Measurements from ENCODE around the gene OR56B4.

The OR56B4 gene

DNA sequence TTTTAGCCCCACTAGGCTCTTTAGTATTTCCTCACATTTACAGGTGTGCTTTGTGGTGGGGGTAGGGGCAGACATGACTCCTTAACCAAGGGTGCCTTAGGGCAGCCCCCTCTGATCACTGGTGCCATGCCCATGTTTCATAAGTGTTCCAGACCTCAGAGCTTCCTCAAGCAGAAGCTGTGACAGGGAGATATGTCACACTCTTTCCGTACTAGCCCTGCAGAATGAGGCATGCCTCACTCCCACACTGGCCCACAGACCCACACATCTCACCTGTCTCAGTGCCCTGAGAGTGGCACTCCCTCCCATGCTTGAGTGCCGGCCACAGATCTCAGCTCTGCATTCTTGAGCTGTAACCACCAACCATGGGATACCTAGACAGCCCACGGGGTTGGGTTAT lies 22.9 kb upstream of the OR56B4 start:
- H3K27ac ChIP-seq: no peak overlapping the region
- TF ChIP-seq, protein P1, sequence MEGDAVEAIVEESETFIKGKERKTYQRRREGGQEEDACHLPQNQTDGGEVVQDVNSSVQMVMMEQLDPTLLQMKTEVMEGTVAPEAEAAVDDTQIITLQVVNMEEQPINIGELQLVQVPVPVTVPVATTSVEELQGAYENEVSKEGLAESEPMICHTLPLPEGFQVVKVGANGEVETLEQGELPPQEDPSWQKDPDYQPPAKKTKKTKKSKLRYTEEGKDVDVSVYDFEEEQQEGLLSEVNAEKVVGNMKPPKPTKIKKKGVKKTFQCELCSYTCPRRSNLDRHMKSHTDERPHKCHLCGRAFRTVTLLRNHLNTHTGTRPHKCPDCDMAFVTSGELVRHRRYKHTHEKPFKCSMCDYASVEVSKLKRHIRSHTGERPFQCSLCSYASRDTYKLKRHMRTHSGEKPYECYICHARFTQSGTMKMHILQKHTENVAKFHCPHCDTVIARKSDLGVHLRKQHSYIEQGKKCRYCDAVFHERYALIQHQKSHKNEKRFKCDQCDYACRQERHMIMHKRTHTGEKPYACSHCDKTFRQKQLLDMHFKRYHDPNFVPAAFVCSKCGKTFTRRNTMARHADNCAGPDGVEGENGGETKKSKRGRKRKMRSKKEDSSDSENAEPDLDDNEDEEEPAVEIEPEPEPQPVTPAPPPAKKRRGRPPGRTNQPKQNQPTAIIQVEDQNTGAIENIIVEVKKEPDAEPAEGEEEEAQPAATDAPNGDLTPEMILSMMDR (conservative IDR thresholded peaks at IDR 0.05): no peak
- no peak for TF ChIP-seq ZFX (IDR thresholded peaks at IDR 0.05)

GRCh38 chr11:6094186-6094585 lies 13.3 kb upstream of the OR56B4 start:
- TF ChIP-seq, protein P1 (conservative IDR thresholded peaks at IDR 0.05): no peak
- TF ChIP-seq ZFX (IDR thresholded peaks at IDR 0.05): no peak
- no peak overlapping the region for H3K27ac ChIP-seq

GRCh38 chr11:6095798-6096197 lies 11.7 kb upstream of the OR56B4 start:
- TF ChIP-seq, protein P1 (conservative IDR thresholded peaks at IDR 0.05): no peak
- no peak for TF ChIP-seq ZFX (IDR thresholded peaks at IDR 0.05)

DNA sequence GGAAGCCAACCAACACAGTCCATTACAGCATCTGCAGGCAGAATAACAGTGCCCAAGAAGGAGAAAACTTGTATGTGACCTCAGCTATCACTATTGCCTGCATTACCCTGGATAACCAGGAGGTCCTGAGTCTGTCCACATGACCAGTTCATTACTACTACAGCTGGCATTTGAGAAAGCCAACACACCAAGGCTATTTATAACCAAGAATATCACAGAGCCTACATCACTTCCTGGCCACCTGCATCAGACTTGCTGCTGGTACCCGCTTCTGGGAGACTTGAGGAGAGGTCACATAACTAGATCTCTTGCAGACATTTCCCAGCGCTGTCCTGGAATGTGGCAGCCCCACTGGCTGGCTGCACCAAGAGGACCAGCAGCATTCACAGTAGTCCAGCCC lies 11.1 kb upstream of the OR56B4 start:
- H3K27ac ChIP-seq: no peak overlapping the region
- no peak for TF ChIP-seq ZFX (IDR thresholded peaks at IDR 0.05)
- TF ChIP-seq, protein P1 (conservative IDR thresholded peaks at IDR 0.05): no peak

More at GRCh38 chr11:6095798-6096197, 11.7 kb upstream of the OR56B4 start:
- no peak overlapping the region for H3K27ac ChIP-seq

- H3K27ac ChIP-seq: no peak overlapping the region
- no peak for TF ChIP-seq ZFX (IDR thresholded peaks at IDR 0.05)
- TF ChIP-seq, protein P1 (conservative IDR thresholded peaks at IDR 0.05): no peak
Observed at GRCh38 chr11:6099577-6099976, 7.9 kb upstream of the OR56B4 start.

GRCh38 chr11:6110011-6110410 lies 2.5 kb downstream of the OR56B4 start:
- TF ChIP-seq ZFX (IDR thresholded peaks at IDR 0.05): no peak
- TF ChIP-seq, protein P1 (conservative IDR thresholded peaks at IDR 0.05): no peak
- H3K27ac ChIP-seq: no peak overlapping the region

GRCh38 chr11:6111673-6112072 lies 4.2 kb downstream of the OR56B4 start:
- no peak for TF ChIP-seq ZFX (IDR thresholded peaks at IDR 0.05)
- TF ChIP-seq, protein P1 (conservative IDR thresholded peaks at IDR 0.05): no peak
- H3K27ac ChIP-seq: no peak overlapping the region

Measured in C4-2B (cell line).